Osteocyte (in vitro differentiated cells): ENCODE results near the gene SYNRG. TPM values are rescaled to one million over a fixed set of nuclear protein-coding genes. Genes with fewer than 3 reads are reported as not detected.
A peak's percentile ranks its signal among the peaks of the same experiment; 100 is the strongest.

Source experiments
- DNase-seq: peaks from one replicate; pipeline ENCODE4 v3.0.0; 2021; ENCODE audit warnings: mixed read lengths; ENCODE audit not compliant: unreplicated experiment; ENCODE audit errors: extremely low spot score
- H3K27ac Mint-ChIP-seq: one replicate; pipeline ENCODE4 v1.8.0; 2021; ENCODE audit warnings: mild to moderate bottlenecking, mixed read lengths; ENCODE audit not compliant: unreplicated experiment
- H3K27me3 Mint-ChIP-seq: one replicate; pipeline ENCODE4 v1.8.0; 2021; ENCODE audit warnings: mixed read lengths; ENCODE audit not compliant: unreplicated experiment
- H3K36me3 Mint-ChIP-seq: one replicate; pipeline ENCODE4 v1.8.0; 2021; ENCODE audit warnings: mixed read lengths; ENCODE audit not compliant: unreplicated experiment
- H3K4me1 Mint-ChIP-seq: one replicate; pipeline ENCODE4 v1.8.0; 2021; ENCODE audit warnings: mixed read lengths; ENCODE audit not compliant: unreplicated experiment
- H3K4me3 Mint-ChIP-seq: one replicate; pipeline ENCODE4 v1.8.0; 2021; ENCODE audit warnings: mild to moderate bottlenecking, moderate library complexity, mixed read lengths; ENCODE audit not compliant: unreplicated experiment
- H3K9me3 Mint-ChIP-seq: one replicate; pipeline ENCODE4 v1.8.0; 2021; ENCODE audit warnings: mixed read lengths; ENCODE audit not compliant: unreplicated experiment
- CTCF ChIP-seq: fragments of 200-600 bp; sonication (generic); IDR thresholded peaks from 2 replicates; pipeline ENCODE4 v1.5.0; 2021; ENCODE audit warnings: antibody characterized with exemption, mild to moderate bottlenecking, moderate library complexity
- total RNA-seq: library from RNA; stranded (reverse); gene quantifications from 2 replicates; pipeline ENCODE4 v1.2.1, GENCODE V29; 2021

SYNRG gene
- total RNA-seq, 1 donor from 2014 or later = 51.9 TPM

GRCh38 chr17:37530420-37530819 lies 78.8 kb downstream of the SYNRG start:
- Mint-ChIP-seq H3K4me3 (no peak overlapping the region), H3K27me3 (no peaks in the 10 kb centered on the region), H3K36me3 (peaks cover 28% of the 10 kb centered on the region), H3K27ac (no peak overlapping the region), H3K9me3 (no peaks in the 10 kb centered on the region), H3K4me1 (no peaks in the 10 kb centered on the region)
- no peak for TF ChIP-seq CTCF
- no peak for DNase-seq

- DNase-seq = no peak
- H3K9me3 Mint-ChIP-seq = no peaks in the 10 kb centered on the region
- H3K4me3 Mint-ChIP-seq = no peak overlapping the region
- no peak overlapping the region for H3K27ac Mint-ChIP-seq
- peaks cover 38% of the 10 kb centered on the region for H3K36me3 Mint-ChIP-seq
- no peaks in the 10 kb centered on the region for H3K4me1 Mint-ChIP-seq
- no peaks in the 10 kb centered on the region for H3K27me3 Mint-ChIP-seq
- peak; percentile 74 for TF ChIP-seq CTCF
Observed at GRCh38 chr17:37527249-37527851, 81.9 kb downstream of the SYNRG start.

- Mint-ChIP-seq H3K27ac (peak overlapping the region; percentile 53), H3K4me1 (no peaks in the 10 kb centered on the region), H3K36me3 (peaks cover 30% of the 10 kb centered on the region), H3K4me3 (no peak overlapping the region), H3K27me3 (no peaks in the 10 kb centered on the region), H3K9me3 (no peaks in the 10 kb centered on the region)
- DNase-seq = no peak
- no peak for TF ChIP-seq CTCF
Observed at GRCh38 chr17:37523715-37524219, 85.5 kb downstream of the SYNRG start.

GRCh38 chr17:37521821-37522220 lies 87.4 kb downstream of the SYNRG start:
- Mint-ChIP-seq H3K27me3 (no peaks in the 10 kb centered on the region), H3K36me3 (peaks cover 41% of the 10 kb centered on the region), H3K4me3 (no peak overlapping the region), H3K4me1 (no peaks in the 10 kb centered on the region), H3K27ac (no peak overlapping the region), H3K9me3 (no peaks in the 10 kb centered on the region)
- DNase-seq = no peak
- no peak for TF ChIP-seq CTCF

GRCh38 chr17:37520174-37520573 lies 89.0 kb downstream of the SYNRG start:
- no peak for TF ChIP-seq CTCF
- Mint-ChIP-seq H3K4me1 (peaks cover 3% of the 10 kb centered on the region), H3K4me3 (no peak overlapping the region), H3K36me3 (peaks cover 40% of the 10 kb centered on the region), H3K27ac (no peak overlapping the region), H3K27me3 (no peaks in the 10 kb centered on the region), H3K9me3 (no peaks in the 10 kb centered on the region)
- no peak for DNase-seq
